ENCODE results near the gene APOC1.

The APOC1 gene

GRCh38 chr19:44960906-44961728 is 46.7 kb downstream of the APOC1 start:
- DNase-seq (ENCODE audit: low read depth) = no peak
- H3K4me3 ChIP-seq (ENCODE audit: low read depth, low read length) = no peak overlapping the region
- TF ChIP-seq CTCF (IDR thresholded peaks at IDR 0.05; ENCODE audit: low read depth, low read length, missing control alignments) = no peak

GRCh38 chr19:44961821-44962220 is 47.4 kb downstream of the APOC1 start:
- no peak overlapping the region for H3K4me3 ChIP-seq (ENCODE audit: low read depth, low read length)
- DNase-seq (ENCODE audit: low read depth) = no peak
- TF ChIP-seq CTCF (IDR thresholded peaks at IDR 0.05; ENCODE audit: low read depth, low read length, missing control alignments) = no peak

GRCh38 chr19:44968118-44968517 is 53.7 kb downstream of the APOC1 start:
- no peak for DNase-seq (ENCODE audit: low read depth)
- no peak overlapping the region for H3K4me3 ChIP-seq (ENCODE audit: low read depth, low read length)
- no peak for TF ChIP-seq CTCF (IDR thresholded peaks at IDR 0.05; ENCODE audit: low read depth, low read length, missing control alignments)

- H3K4me3 ChIP-seq (ENCODE audit: low read depth, low read length) = no peak overlapping the region
- no peak for DNase-seq (ENCODE audit: low read depth)
- no peak for TF ChIP-seq CTCF (IDR thresholded peaks at IDR 0.05; ENCODE audit: low read depth, low read length, missing control alignments)
These were observed 54.3 kb downstream of the APOC1 start for GRCh38 chr19:44968670-44969069.

Measured in GM12864 (cell line).